Left renal cortex interstitium (tissue), 4 donors: ENCODE data around the gene MAGI3. TPM values are rescaled to one million over a fixed set of nuclear protein-coding genes. Genes with fewer than 3 reads are reported as not detected.

Experiments
- DNase-seq, 4 donors: peaks; one replicate each; pipeline ENCODE4 v3.0.0-alpha.2; 2013; ENCODE audit warnings: low read depth in 4 of 4, low spot score in 2 of 4, missing footprints in 1 of 4
- polyA plus RNA-seq, 4 donors: library from polyadenylated mRNA; unstranded; fragments of 120-200 nt; gene quantifications; one replicate each; pipeline ENCODE4 v1.2.1, GENCODE V29; 2013; ENCODE audit not compliant: insufficient read length in 4 of 4

The MAGI3 gene
- polyA plus RNA-seq, 4 donors, result 22.9 to 27.0 (median 24.6) TPM

DNA sequence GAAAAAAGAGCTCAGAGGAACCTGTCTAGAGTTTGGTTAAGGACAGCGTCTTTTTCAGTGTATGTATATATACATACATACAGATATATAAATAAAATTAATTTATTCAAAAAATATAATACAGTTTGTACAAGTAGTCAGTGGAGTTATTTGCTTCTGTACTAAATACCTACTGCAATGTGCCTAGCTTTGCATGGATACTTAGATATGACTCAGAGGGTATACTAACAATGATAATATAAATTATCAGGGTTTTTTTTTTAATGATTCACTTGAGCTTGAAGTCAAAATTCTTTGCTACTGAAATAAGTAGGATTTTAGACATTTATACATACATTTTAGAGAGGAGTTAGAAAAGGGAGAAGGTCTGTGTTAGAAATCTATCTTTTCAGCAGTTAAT is 251.1 kb downstream of the MAGI3 start:
- DNase-seq, result no peak

DNA sequence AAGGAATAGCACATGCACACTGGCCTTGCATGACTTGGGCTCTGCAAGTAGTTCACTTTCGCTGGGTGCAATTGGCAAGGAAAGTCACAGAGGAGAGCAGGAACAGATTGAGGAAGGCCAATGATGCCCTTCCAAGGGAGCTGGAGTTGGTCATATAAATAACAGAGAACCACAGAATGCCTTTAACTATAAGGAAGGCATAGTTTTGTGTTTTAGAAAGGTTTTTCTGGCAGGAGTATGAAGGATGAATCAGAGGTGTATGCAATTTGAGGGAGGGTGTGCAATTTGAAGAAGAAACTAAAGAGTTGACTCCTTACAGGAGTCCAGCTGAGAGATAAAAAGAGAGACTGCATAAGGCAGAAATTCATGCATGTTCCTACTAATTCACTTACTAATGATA is 256.8 kb downstream of the MAGI3 start:
- DNase-seq, result no peak

DNA sequence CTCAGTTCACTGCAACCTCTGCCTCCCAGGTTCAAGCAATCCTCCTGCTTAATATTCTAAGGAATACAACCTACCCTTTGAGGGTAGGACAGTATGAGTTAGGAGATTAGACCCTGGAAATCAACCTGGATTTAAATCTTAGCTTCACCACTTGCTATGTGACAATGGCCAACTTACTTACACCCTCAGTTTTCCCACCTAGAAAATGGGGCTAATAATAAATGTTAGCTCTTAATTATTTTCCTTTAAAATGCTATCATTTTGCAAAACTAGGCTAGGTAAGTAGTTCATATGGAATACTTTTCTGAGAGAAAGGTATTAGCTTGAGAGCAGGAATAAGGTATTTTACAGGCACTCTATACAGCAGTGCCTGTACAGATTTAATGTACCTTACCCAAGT is 258.2 kb downstream of the MAGI3 start:
- DNase-seq, result no peak

DNA sequence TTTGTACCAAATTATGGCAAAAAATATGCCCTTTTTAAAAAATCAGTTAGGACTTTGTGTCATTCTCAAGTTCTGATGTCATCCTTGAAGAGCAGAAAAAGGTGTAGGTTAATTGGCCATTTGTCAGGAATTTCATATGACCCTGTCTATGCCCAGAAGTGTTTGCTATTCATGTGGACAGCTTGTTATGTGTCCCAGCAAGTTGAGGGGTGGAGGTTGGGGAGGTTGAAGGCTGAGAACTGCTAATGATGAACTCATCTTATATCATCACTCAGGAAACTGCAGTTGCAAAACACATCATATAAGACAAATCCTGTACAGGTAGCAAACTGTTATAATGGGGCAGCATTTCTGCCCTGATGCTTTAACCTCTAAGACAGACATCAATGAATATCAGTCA is 262.5 kb downstream of the MAGI3 start:
- no peak for DNase-seq

DNA sequence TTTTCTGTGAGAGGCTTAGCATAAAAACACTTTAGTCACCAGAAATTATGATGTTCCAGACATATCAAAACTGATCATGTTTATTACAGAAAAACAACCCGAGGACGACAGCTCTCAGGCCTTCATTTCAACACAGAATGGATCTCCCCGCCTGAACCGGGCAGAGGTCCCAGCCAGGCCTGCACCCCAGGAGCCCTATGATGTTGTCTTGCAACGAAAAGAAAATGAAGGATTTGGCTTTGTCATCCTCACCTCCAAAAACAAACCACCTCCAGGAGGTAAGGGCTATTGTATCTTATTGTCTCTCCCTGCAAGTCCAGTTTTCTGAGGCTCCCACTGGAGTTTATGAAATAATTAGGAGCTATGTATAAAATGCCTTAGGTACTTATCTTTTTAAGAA is 263.4 kb downstream of the MAGI3 start:
- DNase-seq, result no peak

DNA sequence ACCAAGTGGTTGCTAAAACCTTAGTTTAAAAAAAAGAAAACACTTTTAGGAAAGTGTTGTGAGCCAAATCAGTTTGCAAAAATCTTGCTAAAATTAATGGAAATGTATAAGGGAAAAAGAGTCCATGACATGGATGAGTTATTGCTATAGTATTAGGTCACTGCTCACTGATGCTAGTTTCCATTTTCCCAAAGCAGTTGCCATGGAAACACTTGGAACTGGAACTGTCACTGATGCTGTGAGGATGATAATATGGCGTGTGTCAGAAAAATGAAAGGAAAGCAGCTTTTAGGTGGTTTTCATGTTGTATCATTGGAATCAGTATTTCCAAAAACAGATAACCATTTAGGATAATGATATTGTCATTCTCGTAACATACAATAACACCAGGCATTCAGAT is 264.6 kb downstream of the MAGI3 start:
- DNase-seq, result no peak

DNA sequence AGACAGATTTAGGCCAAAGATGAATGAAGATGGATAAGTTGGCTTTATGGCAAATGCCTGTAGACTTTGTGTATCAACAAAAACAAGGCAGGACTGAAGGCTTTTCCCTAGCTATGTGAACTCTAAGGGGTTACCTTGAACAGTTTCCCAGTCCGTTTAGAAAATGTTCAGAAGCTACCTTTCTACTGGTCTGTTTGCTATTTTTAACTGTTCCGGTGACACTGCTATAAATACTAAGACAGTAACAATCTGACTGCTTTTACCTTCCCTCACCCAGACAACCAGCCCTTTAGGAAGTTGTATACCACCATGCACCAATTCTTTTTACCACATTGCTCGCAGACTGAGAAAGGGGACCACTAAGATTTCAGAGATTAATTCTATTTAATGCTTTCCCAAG is 266.8 kb downstream of the MAGI3 start:
- no peak for DNase-seq

DNA sequence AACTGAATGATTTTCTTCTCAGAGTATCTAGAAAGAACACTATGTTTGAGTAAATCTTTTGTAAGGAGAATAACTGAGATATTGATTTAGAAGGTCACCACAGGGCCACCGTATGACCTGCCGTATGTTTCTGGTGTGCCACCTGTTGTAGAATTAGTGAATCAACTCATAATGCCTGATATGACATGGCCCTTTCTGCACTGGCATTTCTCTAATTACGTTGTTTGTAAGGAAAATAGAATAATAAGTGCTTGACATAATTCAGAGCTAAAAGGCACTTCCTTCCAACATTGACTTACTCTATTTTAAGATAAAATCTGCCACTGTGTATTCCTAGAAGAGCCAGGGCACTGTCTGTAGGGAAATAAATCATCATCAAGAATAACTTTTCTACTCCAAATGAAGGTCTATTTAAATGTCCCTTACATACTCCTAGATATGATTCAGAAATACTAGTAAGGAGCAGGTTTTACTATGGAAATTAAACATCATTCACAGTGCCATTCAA is 267.3 kb downstream of the MAGI3 start:
- DNase-seq, result no peak

DNA sequence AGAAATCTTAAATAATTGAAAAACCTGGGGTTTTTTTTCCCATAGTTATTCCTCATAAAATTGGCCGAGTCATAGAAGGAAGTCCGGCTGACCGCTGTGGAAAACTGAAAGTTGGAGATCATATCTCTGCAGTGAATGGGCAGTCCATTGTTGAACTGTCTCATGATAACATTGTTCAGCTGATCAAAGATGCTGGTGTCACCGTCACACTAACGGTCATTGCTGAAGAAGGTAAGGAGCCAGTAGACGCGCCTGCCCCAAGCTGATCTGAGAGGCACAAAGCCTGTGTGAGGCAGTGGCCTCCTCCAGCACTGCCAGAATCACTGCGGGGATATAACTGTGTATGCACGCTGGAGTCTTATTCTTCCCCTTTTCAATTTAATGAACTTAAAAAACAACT is 268.7 kb downstream of the MAGI3 start:
- DNase-seq, result no peak

DNA sequence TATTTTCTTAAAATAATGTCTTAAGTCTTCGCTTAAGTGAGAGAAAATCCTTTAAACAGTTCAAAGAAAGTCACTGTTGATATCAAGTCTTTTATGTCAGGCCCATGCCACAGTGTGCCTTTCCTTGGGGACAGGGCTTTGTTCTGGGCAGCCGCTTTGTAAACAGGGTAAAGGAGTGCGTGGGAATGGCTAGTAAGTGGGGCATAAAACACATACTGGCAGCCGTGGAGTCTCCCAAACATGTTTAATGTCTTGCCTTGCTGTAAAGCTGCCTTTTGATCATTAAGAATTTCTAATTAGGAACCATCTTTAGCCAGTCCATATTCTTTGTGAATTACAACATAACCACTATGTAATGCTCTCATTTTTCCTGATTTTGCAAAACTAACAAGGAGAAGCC is 269.2 kb downstream of the MAGI3 start:
- no peak for DNase-seq

DNA sequence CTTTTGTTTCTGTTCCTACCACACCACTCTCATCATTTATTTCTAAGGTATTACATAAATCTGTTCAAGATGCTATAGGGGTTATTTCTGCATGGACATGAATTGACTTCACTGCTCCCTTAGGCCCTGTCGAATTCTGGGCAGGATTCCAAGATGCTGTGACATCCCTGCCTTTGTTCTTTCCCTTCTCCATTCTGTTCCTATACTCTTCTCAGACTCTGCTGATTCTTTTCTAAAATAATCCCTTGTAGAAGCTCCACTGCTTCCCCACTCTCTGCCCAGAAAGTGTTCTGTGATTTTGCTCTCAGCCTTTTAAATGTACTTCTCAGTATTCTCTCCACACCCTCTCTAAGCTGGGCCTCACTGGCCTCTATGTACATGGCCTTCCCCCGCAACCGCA is 269.8 kb downstream of the MAGI3 start:
- DNase-seq, result no peak

DNA sequence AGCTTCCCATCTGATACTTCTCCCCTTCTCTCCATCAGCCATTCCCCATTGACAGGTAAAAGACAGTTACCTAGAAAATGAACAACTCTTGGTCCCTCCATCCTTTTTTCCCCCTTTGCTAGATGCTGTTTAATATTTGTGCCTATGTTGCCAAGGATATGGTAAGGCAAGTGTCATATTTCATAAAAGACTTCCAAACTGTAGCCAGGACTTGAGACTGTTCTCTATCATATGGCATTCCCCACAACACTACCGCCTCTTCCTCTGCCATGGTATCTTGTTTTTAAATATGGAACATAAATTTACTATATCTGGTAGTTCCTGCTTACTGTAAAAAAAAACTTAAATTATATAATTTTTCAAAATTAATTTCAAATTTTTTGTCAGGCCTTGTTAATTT is 271.8 kb downstream of the MAGI3 start:
- no peak for DNase-seq

DNA sequence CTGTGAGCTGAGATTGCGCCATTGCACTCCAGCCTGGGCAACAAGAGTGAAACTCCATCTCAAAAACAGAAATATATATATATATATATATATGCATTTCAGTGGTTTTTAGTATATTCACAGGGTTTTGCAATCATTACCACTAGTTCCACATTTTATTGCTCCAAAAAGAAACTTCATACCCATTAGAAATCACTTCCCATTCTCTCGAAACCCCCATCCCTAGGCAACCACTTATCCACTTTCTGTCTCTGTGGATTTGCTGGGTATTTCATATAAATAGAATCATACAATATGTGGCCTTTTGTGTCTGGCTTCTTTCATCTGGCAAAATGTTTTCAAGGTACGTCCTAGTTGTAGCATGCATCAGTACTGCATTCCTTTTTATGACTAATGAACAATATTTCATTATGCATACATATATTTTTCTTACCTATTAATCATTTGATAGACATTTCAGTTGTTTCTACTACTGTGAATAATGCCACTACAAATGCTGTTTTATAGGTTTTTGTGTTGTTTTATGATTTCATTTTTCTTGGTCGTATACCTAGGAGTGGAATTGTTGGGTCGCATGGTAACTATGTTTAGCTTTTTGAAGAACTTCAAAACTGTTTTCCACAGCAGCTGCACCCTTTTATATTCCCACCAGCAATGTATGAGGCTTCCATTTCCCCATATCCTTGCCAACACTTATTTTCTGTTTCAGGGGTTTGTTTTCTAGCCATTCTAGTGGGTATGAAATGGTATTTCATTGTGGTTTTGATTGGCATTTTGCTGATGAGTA is 273.0 kb downstream of the MAGI3 start:
- DNase-seq, result no peak

DNA sequence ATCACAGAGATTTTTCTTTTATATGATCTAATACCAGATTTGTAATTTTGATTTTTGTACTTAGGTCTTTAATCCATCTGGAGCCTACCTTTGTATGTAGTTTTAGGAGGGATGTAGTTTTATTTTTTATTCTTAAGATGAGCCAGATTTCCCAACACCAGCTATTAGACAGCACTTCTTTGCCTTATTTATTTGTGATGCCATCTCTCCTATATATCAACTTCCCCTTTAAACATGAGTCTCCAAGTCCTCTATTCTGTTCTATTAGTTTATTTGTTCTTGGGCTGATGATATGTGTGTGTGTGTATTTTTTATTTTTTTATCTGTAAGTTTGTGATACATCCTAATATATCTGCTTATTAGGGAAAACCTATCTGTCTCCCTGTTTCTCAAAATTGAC is 274.8 kb downstream of the MAGI3 start:
- DNase-seq, result no peak

DNA sequence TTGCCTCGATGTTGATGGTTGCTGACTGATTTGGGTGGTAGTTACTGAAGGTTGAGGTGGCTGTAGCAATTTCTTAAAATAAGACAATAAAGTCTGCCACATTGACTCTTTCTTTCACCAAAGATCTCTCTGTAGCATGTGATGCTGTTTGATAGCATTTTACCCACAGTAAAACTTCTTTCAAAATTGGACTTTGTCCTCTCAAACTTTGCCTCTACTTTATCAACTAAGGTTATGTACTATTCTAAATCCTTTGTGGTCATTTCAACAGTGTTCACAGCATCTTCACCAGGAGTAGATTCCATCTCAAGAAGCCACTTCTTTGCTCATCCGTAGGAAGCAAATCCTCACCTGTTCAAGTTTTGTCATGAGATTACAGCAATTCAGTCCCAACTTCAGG is 275.8 kb downstream of the MAGI3 start:
- no peak for DNase-seq

DNA sequence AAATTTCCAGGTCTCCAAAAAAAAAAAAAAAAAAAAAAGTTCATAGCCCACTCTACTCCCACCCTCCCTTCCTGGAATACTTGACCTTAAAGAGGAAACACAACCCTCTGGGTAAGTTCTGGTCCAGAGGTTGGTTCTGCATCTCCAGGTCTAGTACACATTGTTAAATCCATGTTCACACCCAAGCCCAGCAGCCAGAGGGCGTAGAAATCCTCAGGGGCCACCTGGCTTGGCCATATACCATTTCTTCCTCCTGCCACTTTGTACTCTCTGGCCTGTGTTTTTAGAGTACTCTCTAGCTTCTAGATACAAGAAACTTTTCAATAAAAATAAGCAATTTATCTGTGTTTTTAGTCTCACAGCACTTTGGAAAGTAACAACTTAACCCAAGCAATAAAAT is 279.7 kb downstream of the MAGI3 start:
- no peak for DNase-seq

DNA sequence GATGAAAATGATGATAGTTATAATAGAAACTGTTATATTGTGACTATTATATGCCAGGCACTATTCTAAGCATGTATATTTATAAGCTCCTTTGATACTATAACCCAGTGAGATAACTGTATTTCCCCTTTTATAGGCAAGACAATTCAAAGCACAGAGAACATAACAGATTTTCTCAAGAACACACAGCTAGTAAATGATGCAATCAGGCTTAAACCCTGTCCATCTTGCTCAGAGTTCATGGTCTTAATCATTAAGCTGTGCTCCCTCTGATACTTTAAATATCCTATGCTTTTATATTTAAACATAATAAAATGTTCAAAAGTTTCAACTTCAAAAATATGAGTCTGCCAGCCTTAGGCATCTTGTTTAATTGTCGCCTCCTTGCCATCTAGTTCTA is 280.3 kb downstream of the MAGI3 start:
- no peak for DNase-seq

DNA sequence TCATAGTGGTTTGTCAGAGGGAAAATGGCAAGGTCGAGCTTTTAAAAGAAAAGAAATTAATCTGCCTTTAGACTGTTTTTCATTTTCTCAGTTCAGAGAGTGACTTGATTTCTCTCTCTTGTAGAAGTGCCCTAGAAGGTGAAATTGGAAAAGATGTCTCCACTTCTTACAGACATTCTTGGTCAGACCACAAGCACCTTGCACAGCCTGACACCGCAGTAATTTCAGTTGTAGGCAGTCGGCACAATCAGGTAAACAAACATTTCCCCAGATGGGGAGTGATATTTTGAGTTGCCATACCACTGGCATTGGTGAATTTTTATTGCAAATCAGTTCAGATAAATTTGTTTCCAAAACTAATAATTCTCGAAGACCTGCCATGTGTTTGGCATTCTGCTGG is 282.2 kb downstream of the MAGI3 start:
- no peak for DNase-seq

DNA sequence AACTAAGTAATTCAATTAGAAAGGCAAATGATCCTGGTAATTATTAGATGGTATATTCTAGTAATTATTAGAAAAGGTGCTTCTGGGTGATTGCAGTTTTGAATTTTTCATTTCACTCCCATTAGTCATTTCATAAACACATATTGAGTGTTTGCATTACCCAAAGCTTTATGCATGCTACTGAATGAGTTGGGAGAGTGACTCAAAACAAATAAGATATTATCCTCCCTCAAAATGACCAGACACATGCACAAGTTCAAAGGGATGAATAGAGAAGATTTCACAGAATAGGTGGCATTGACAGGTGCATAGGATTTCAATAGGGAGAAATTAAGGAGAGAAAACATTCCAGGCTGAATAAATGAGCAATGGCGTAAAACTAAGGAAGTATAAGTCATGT is 284.3 kb downstream of the MAGI3 start:
- DNase-seq, result no peak

DNA sequence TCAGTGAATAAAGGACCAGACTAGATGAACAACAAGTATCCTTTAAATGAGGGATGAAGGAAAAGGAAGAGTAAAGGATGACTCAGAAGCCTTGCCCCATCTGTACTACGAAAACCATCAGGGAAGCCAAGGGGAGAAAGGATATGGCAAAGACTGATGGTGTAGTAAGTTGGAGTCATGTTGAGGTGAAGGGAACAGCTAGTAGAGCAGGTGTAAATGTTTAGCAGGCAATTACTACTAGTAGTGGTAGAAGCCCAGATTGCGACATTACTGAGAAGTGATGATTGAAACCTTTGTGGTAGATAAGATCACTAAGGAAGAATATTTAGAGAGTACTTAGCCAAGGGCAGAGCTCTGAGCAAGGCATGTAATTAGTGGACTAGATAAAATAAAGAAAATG is 285.0 kb downstream of the MAGI3 start:
- no peak for DNase-seq

DNA sequence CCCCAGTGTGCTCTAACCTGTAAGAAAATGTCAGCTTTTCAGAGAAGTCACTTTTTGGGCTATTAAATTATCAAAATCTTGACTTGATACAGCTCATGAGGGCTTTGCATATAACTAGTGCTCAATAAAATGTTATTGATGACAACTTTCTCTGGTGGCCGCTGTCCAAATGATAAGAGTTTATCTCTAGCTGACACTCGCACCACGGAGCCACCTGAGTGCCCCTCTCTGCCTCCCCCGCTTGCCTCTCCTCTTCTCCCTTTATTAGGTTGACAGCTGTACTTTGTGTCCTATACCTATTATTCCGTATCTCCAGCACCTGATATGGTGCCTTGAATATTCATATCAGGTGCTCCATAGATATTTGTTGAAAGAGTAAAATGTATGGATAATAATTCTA is 286.2 kb downstream of the MAGI3 start:
- DNase-seq, result no peak

DNA sequence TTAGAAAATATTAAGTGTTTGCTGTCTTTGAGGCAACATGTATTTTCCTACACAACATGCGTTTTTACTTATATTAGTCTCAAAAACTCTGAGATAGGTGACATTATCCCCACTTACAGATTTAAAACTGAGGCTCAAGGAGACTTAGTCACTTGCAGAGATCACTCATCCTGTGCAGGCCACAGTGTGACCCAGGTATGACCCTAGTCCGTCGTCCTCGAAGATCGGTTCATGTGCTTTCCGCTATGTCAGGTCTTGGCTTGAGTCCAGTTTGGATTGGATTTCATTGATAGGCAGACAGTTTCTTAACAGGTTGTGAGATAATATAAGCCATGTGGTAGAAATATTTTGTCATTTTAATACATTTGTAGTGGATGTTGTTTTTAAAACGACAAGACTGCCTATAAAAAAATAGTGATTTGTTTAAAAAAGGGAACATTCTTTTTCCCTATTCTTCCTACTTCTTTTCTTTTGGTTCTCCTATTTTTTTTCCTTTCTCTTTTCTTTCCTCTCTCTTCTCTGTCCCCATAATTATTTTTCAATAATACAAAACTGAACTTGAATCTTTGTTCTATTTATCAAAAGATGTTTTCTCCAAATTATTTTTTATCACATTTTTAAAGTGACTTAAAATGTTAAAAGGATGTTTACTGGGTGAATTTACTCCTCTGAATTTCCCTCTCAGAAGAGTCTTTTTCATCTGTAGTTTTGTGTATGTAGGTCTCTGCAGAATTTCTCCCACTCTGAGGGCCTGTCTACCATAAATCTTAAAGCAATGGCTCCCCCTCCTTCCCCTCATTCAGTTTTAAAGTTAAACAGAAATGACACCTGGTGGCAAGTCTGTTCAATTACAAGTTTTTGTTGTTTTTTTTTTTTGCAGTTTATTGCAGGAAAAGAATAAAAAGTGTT is 287.2 kb downstream of the MAGI3 start:
- DNase-seq, result peak; percentile 46 to 60 (median 50)
